ENCODE measurements around the gene KRTAP10-2.
"Not testable (repeated sequence)": the region's sequence is repeated elsewhere in the genome, so short reads cannot be mapped to it uniquely, and the experiment has no call there.

The KRTAP10-2 gene

DNA sequence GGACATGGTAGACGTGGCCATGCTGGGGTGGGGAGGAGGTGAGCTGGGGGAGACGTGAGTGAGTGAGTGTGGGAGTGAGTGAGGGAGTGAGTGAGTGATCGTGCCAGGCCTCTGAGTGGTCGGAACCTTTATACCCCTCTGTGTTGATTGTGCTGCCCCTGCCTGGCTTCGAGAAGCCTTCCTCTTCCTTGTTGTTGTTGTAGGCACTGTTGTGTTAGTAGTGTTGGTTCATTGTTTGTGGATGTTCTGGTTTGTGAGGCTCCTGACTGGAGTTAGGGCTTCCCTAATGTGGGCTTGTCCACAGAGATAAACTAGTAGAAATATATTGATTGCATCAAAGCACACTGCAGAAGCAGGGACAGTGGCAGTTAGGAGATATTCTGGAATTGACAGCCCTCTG, 7.4 kb upstream of the KRTAP10-2 start, which contains the start of gene KRTAP10-3:
Gene KRTAP10-3 (minus strand): TSS at position 101 of the 400 bp plus-strand sequence. CDS start 80 bp downstream, at position 21.
- no peak within 1 kb of the TSS for H3K4me3 ChIP-seq (ENCODE audit: low read depth, low read length)
- TF ChIP-seq, protein P1, sequence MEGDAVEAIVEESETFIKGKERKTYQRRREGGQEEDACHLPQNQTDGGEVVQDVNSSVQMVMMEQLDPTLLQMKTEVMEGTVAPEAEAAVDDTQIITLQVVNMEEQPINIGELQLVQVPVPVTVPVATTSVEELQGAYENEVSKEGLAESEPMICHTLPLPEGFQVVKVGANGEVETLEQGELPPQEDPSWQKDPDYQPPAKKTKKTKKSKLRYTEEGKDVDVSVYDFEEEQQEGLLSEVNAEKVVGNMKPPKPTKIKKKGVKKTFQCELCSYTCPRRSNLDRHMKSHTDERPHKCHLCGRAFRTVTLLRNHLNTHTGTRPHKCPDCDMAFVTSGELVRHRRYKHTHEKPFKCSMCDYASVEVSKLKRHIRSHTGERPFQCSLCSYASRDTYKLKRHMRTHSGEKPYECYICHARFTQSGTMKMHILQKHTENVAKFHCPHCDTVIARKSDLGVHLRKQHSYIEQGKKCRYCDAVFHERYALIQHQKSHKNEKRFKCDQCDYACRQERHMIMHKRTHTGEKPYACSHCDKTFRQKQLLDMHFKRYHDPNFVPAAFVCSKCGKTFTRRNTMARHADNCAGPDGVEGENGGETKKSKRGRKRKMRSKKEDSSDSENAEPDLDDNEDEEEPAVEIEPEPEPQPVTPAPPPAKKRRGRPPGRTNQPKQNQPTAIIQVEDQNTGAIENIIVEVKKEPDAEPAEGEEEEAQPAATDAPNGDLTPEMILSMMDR (IDR thresholded peaks at IDR 0.05; ENCODE audit: low read depth, low read length, missing control alignments): no peak
- no peak for DNase-seq (ENCODE audit: low read depth)

- H3K4me3 ChIP-seq (ENCODE audit: low read depth, low read length); DNase-seq (ENCODE audit: low read depth): not testable (repeated sequence)
Measured at GRCh38 chr21:44558329-44558675, 7.0 kb upstream of the KRTAP10-2 start.

- H3K4me3 ChIP-seq (ENCODE audit: low read depth, low read length): no peak overlapping the region
- TF ChIP-seq, protein P1 (IDR thresholded peaks at IDR 0.05; ENCODE audit: low read depth, low read length, missing control alignments): no peak
- DNase-seq (ENCODE audit: low read depth): no peak
Measured at GRCh38 chr21:44557491-44558328, 6.4 kb upstream of the KRTAP10-2 start.

GRCh38 chr21:44556879-44557278, 5.6 kb upstream of the KRTAP10-2 start:
- TF ChIP-seq, protein P1 (IDR thresholded peaks at IDR 0.05; ENCODE audit: low read depth, low read length, missing control alignments): no peak
- DNase-seq (ENCODE audit: low read depth): peak; percentile 2
- no peak overlapping the region for H3K4me3 ChIP-seq (ENCODE audit: low read depth, low read length)

DNA sequence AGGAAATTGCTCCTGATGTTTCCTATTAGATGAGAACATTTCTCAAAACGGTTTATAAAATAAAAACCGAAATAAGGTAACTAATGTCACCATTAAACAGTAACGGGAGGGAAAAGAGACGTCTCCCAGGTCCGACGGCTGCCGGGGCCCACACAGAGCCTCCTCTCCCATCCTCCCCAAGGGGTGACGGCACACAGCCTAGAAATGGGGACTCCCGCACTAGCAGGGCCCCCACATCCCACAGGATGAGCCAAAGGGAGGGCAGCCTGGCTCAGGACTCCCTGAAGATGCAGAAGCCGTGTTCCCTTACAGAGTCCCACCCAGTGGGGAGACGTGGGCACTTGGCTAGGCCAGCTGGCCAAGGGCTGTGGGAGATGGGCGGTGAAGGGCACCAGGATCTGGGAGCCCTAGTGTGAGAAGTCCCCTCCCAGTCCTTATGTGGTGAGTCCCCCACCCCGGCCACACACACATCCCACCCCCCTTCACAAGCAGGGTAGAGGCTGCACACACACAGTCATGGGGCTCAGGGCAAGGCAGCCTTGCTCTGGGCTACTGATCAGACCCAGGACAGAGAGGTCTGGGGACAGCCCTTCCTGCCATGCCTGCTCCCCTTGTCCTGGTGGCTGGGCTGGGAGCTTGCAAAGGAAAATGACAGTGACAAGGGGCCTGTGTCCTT, 4.0 kb upstream of the KRTAP10-2 start:
- DNase-seq (ENCODE audit: low read depth): no peak
- TF ChIP-seq, protein P1 (IDR thresholded peaks at IDR 0.05; ENCODE audit: low read depth, low read length, missing control alignments): no peak
- no peak overlapping the region for H3K4me3 ChIP-seq (ENCODE audit: low read depth, low read length)

GRCh38 chr21:44552681-44553080, 1.4 kb upstream of the KRTAP10-2 start:
- no peak for DNase-seq (ENCODE audit: low read depth)
- no peak overlapping the region for H3K4me3 ChIP-seq (ENCODE audit: low read depth, low read length)
- TF ChIP-seq, protein P1 (IDR thresholded peaks at IDR 0.05; ENCODE audit: low read depth, low read length, missing control alignments): no peak

- H3K4me3 ChIP-seq (ENCODE audit: low read depth, low read length): no peak overlapping the region
- no peak for DNase-seq (ENCODE audit: low read depth)
- TF ChIP-seq, protein P1 (IDR thresholded peaks at IDR 0.05; ENCODE audit: low read depth, low read length, missing control alignments): no peak
Measured at GRCh38 chr21:44552136-44552535, 831 bp upstream of the KRTAP10-2 start.
